NCI-H524 (cell line): ENCODE data around the gene OR4D10.

Experiments used
- DNase-seq, 2 experiments: peaks; one replicate each; lab custom pipeline; 2025; lab: John Stamatoyannopoulos, UW

OR4D10 gene

DNA sequence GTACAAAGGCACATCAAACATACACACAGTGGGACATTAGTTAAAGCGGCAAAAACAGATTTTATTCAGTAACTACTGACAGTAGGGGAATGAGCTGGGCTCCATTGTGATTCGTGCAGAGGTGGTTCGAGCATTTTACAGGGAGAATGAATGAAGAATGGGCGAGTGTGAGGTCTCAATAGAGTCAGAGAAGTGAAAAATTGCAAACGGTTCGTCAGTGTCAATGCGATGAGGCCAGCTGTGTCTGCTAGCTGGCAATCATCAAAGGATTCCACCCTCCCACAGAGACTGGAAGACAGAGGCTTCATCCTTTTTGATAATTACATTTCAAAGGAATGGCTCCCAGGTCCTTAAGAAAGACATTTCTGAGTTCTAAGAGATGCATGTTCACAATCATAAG, 55.6 kb downstream of the OR4D10 start:
- DNase-seq: no peak
